Pancreas (tissue), 10 donors: ENCODE data around the gene TPCN2. TPM values are rescaled to one million over a fixed set of nuclear protein-coding genes. Genes with fewer than 3 reads are reported as not detected.
A peak's percentile ranks its signal among the peaks of the same experiment; 100 is the strongest.

Experiments
- ATAC-seq, 4 donors: fragments of 200-7000 bp; cut with Tn5 transposase; one replicate each; pipeline versions ENCODE4 v1.8.0 to v1.9.1; 2020; ENCODE audit warnings: mild to moderate bottlenecking in 4 of 4, moderate library complexity in 4 of 4
- DNase-seq, 6 donors: peaks; one replicate each; pipeline ENCODE4 v3.0.0-alpha.2; 2020
- FAIRE-seq: peaks from 2 replicates; lab custom pipeline; 2012; peaks lifted over from hg19 to GRCh38; lab: Jason Lieb, UNC
- H3K27ac ChIP-seq, 4 donors: fragments of 200-600 bp; sonication (generic); 1 replicate in 3 of 4; 2 replicates in 1 of 4; pipeline versions ENCODE4 v1.5.0 to v1.8.0; 2020
- H3K27me3 ChIP-seq, 4 donors: fragments of 200-600 bp; one replicate each; pipeline ENCODE4 v1.8.0; 2021
- H3K36me3 ChIP-seq, 3 donors: fragments of 200-600 bp; sonication (generic) in 1 of 3; one replicate each; pipeline versions ENCODE4 v1.5.0 to v1.8.0; 2020 to 2021
- H3K4me1 ChIP-seq, 3 donors: fragments of 200-600 bp; one replicate each; pipeline ENCODE4 v1.8.0; 2021
- H3K4me3 ChIP-seq, 4 donors: fragments of 200-600 bp; sonication (generic) in 2 of 4; one replicate each; pipeline versions ENCODE4 v1.5.0 to v1.8.0; 2020 to 2021
- H3K9me3 ChIP-seq, 4 donors: fragments of 200-600 bp; one replicate each; pipeline ENCODE4 v1.8.0; 2021
- whole genome bisulfite sequencing, 2 donors: extraction: QIAGEN DNeasy Blood & Tissue Kit; methylation state at CpG; one replicate each; pipeline ENCODE4 v1.1.7; 2013; 5-methylcytosine and 5-hydroxymethylcytosine counted together
- intact Hi-C, 3 donors: fragments of 100-400 bp; cut with DNase I; formaldehyde crosslinking; loops; one replicate each; pipeline versions ENCODE4 v1.11.1 to v1.14.2; 2022
- polyA plus RNA-seq, 2 donors: library from polyadenylated mRNA; stranded (reverse); fragments of 200-250 nt; gene quantifications; one replicate each; pipeline ENCODE4 v1.2.3, GENCODE V29; 2013
- total RNA-seq, 6 donors: library from RNA; stranded (reverse); fragmentation: NEBNext Ultra II Directional in 4 of 6; extraction: Animal tissue kit (Norgen Biotek cat#: 25700) in 4 of 6; gene quantifications; one replicate each; pipeline versions ENCODE4 v1.2.1 to v1.2.4, GENCODE V29; 2021 to 2023
- TF ChIP-seq, protein P1 (sequence below), 4 donors: fragments of 200-600 bp; sonication (generic) in 3 of 4; IDR thresholded peaks; one replicate each; pipeline versions ENCODE4 v1.5.0 to v1.8.0; 2021; ENCODE audit warnings: antibody characterized with exemption in 4 of 4
- donor health status: healthy with polysubstance abuse.
- donor health status: DM: no; HTN: no; CAD: no; lungs with moderate emphysema.
- donor health status: DM: no; HTN: no; CAD: no.
- donor health status: control.
- donor health status: control.
- donor health status: Bipolar disorder and iron deficiency.
- donor health status: DM: yes; HTN: yes; CAD: no.
- donor health status: DM: no; HTN: no; CAD: no.
- donor health status: DM: no; HTN: no; CAD: no.
- donor health status: DM: yes; HTN: yes; CAD: no.

The TPCN2 gene
- total and polyA plus RNA-seq, 8 donors: 5.6 to 13.5 (median 9.9) TPM

DNA sequence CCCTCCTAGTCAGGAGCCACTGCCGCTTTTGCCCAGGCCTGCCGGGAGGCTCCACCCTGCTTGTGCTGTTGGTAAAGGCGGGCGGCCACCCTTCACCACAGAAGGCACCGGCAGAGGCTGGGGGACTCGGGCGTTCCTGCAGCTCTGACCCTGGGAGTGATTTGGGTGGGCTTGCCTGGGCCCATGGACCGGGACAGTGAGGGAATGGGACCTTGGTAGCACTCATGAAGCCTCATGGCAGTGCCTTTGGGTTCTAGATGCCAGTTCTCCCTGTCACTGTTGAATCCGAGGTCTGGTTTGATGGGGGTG is 4.4 kb downstream of the TPCN2 start:
- FAIRE-seq (no peak), ATAC-seq (no peak), DNase-seq (peak in 1 of 6 donors; percentile 11)
- WGBS, 2 donors: 83 to 87% methylated on average over 9 of the region's 9 CpGs
- peaks cover 0 to 7% (median 4%) of the 10 kb centered on the region in 3 donors for H3K4me1 ChIP-seq
- intact Hi-C loops: no loop called here
- TF ChIP-seq, protein P1, sequence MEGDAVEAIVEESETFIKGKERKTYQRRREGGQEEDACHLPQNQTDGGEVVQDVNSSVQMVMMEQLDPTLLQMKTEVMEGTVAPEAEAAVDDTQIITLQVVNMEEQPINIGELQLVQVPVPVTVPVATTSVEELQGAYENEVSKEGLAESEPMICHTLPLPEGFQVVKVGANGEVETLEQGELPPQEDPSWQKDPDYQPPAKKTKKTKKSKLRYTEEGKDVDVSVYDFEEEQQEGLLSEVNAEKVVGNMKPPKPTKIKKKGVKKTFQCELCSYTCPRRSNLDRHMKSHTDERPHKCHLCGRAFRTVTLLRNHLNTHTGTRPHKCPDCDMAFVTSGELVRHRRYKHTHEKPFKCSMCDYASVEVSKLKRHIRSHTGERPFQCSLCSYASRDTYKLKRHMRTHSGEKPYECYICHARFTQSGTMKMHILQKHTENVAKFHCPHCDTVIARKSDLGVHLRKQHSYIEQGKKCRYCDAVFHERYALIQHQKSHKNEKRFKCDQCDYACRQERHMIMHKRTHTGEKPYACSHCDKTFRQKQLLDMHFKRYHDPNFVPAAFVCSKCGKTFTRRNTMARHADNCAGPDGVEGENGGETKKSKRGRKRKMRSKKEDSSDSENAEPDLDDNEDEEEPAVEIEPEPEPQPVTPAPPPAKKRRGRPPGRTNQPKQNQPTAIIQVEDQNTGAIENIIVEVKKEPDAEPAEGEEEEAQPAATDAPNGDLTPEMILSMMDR (IDR thresholded peaks at IDR 0.05): no peak
- H3K9me3 ChIP-seq: no peaks in the 10 kb centered on the region
- no peak overlapping the region for H3K27ac ChIP-seq
- H3K36me3 ChIP-seq: no peaks in the 10 kb centered on the region
- no peaks in the 10 kb centered on the region for H3K27me3 ChIP-seq
- H3K4me3 ChIP-seq: no peak overlapping the region

DNA sequence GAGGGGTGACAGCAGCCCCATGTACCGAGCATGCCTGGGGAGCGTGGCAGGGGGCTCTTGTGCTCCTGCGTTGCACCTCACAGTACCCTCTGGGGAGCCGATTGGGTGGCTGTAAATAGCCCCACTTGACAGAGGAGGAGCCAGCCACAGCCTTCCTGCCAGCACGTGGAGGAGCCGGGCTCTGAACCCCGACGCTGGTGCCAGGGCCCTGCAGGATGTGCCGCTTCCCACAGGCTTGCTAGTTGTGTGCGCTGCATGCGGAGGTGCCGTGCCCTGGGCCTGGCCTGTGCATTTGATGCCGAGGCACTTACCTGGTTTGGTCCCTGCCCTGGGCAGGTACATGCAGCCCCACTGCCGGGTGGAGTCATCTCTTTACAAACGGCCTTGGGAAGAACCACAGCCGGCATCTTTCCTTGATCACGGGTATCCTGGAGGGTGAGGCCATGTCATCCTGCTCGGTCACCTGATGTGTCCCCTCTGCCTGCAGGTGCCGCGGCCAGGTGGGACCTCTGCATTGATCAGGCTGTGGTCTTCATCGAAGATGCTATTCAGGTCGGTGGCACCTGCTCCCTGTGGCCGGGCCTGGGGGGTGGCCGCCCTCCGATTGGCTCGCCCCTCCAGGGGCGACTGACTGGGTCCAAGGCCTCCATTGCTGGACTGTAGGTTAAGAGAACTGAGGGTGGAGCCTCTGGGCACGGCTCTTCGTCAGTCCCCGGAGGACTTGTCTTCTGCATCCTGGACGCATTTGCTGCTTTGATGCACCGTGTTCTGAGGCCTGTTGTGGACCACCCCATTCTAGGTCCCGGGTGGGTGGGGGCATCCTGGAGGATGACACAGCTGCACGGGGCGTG is 5.0 kb downstream of the TPCN2 start:
- no peak for ATAC-seq
- Histone ChIP-seq H3K4me3 (no peak overlapping the region), H3K4me1 (peaks cover 0 to 7% (median 4%) of the 10 kb centered on the region in 3 donors), H3K9me3 (no peaks in the 10 kb centered on the region), H3K27me3 (no peaks in the 10 kb centered on the region), H3K36me3 (no peaks in the 10 kb centered on the region), H3K27ac (no peak overlapping the region)
- TF ChIP-seq, protein P1 (IDR thresholded peaks at IDR 0.05): no peak
- WGBS, 2 donors: 85 to 86% methylated on average over 35 of the region's 35 CpGs
- peak in 2 of 6 donors; percentile 7 to 19 for DNase-seq
- intact Hi-C loops: no loop called here
- no peak for FAIRE-seq

DNA sequence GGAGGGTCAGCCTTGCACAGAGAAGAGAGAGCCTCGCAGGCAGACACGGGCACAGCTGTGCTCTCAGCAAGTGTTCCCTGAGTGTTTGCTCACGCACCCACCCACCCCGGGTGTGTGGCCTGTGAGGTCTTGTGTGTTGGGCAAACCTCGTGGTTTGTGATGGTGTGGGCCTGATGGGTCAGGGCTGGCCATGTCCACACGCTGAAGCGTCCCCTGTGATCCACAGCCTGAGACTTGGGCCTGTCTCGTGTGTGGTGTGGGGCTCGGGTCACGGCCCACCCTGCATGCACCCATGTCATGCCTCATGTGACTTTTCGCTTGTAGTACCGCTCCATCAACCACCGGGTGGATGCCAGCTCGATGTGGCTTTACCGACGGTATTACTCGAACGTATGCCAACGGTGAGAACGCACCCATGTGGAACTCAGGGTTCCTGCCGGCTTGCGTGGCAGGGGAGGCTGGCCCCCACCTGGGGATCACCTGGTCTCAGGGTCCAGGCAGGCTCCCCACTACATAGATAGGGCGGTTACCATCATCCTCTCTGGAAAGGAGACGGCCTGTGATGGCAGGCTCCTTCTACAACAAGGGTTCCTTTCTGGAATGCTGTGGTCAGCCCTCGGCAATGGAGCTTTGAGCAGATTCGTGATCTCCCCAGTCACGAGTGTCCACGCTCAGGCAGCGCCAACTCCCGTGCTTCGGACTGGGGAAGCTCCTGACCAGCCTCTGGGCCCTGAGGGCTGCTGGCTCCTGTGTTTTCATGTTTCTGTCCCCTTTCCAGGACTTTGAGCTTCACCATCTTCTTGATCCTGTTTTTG is 5.9 kb downstream of the TPCN2 start:
- intact Hi-C loops: no loop called here
- no peaks in the 10 kb centered on the region for H3K36me3 ChIP-seq
- H3K27me3 ChIP-seq: no peaks in the 10 kb centered on the region
- TF ChIP-seq, protein P1 (IDR thresholded peaks at IDR 0.05): no peak
- no peak overlapping the region for H3K4me3 ChIP-seq
- DNase-seq: peak in 1 of 6 donors; percentile 16
- H3K9me3 ChIP-seq: no peaks in the 10 kb centered on the region
- no peak for ATAC-seq
- WGBS, 2 donors: 91 to 92% methylated on average over 31 of the region's 31 CpGs
- FAIRE-seq: no peak
- peaks cover 0 to 5% (median 4%) of the 10 kb centered on the region in 3 donors for H3K4me1 ChIP-seq
- H3K27ac ChIP-seq: no peak overlapping the region

DNA sequence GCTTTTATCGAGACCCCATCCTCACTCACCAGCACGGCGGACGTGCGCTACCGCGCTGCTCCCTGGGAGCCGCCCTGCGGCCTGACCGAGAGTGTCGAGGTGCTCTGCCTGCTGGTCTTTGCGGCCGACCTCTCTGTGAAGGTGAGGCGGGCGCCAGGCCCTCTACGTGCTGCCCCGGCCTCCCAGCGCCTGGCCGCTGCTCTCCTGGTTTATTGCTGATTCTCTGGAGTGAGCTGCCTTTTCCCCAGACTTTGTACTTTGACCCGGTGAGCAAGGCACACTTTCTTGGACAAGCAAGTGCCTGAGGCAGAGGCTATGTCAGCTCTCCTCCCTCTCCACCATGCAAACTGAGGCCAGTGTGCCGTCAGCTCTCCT is 6.5 kb downstream of the TPCN2 start:
- 78 to 81% methylated on average over 21 of the region's 21 CpGs for WGBS, 2 donors
- Histone ChIP-seq H3K27ac (no peak overlapping the region), H3K4me1 (peaks cover 0 to 4% (median 0%) of the 10 kb centered on the region in 3 donors)

More for the DNA sequence above, 6.5 kb downstream of the TPCN2 start:
- no peaks in the 10 kb centered on the region for H3K36me3 ChIP-seq
- no peaks in the 10 kb centered on the region for H3K27me3 ChIP-seq
- DNase-seq: peak in 1 of 6 donors; percentile 20
- intact Hi-C loops: no loop called here
- no peak for FAIRE-seq
- H3K9me3 ChIP-seq: no peaks in the 10 kb centered on the region
- no peak overlapping the region for H3K4me3 ChIP-seq
- TF ChIP-seq, protein P1 (IDR thresholded peaks at IDR 0.05): no peak
- peak in 3 of 4 donors; percentile 4 to 46 (median 40) for ATAC-seq
